Measurements from ENCODE around the gene TRPM5. TPM values are rescaled to one million over a fixed set of nuclear protein-coding genes. Genes with fewer than 3 reads are reported as not detected.
"Not testable (repeated sequence)": the region's sequence is repeated elsewhere in the genome, so short reads cannot be mapped to it uniquely, and the experiment has no call there.

TRPM5 gene, protein sequence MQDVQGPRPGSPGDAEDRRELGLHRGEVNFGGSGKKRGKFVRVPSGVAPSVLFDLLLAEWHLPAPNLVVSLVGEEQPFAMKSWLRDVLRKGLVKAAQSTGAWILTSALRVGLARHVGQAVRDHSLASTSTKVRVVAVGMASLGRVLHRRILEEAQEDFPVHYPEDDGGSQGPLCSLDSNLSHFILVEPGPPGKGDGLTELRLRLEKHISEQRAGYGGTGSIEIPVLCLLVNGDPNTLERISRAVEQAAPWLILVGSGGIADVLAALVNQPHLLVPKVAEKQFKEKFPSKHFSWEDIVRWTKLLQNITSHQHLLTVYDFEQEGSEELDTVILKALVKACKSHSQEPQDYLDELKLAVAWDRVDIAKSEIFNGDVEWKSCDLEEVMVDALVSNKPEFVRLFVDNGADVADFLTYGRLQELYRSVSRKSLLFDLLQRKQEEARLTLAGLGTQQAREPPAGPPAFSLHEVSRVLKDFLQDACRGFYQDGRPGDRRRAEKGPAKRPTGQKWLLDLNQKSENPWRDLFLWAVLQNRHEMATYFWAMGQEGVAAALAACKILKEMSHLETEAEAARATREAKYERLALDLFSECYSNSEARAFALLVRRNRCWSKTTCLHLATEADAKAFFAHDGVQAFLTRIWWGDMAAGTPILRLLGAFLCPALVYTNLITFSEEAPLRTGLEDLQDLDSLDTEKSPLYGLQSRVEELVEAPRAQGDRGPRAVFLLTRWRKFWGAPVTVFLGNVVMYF (N-terminal part only)
- under 1 TPM in 5 of 12 donors, not detected in 7; 0.03 to 0.08 (median 0.05) TPM for polyA plus RNA-seq (ENCODE audit: insufficient read length in 12 of 12)
- long read RNA-seq, donor 1 = 0 reads
- long read RNA-seq, donor 2 = 0 reads
- long read RNA-seq, donor 3 = 0 reads
- long read RNA-seq, donor 4 = 0 reads
- long read RNA-seq, donor 5 = 0 reads
- long read RNA-seq, donor 6 = 0 reads
- long read RNA-seq, donor 7 = 0 reads
- long read RNA-seq, donor 8 = 0 reads
- long read RNA-seq, donor 9 = 0 reads
- long read RNA-seq, donor 10 = 0 reads
- long read RNA-seq, donor 11 = 0 reads

DNA sequence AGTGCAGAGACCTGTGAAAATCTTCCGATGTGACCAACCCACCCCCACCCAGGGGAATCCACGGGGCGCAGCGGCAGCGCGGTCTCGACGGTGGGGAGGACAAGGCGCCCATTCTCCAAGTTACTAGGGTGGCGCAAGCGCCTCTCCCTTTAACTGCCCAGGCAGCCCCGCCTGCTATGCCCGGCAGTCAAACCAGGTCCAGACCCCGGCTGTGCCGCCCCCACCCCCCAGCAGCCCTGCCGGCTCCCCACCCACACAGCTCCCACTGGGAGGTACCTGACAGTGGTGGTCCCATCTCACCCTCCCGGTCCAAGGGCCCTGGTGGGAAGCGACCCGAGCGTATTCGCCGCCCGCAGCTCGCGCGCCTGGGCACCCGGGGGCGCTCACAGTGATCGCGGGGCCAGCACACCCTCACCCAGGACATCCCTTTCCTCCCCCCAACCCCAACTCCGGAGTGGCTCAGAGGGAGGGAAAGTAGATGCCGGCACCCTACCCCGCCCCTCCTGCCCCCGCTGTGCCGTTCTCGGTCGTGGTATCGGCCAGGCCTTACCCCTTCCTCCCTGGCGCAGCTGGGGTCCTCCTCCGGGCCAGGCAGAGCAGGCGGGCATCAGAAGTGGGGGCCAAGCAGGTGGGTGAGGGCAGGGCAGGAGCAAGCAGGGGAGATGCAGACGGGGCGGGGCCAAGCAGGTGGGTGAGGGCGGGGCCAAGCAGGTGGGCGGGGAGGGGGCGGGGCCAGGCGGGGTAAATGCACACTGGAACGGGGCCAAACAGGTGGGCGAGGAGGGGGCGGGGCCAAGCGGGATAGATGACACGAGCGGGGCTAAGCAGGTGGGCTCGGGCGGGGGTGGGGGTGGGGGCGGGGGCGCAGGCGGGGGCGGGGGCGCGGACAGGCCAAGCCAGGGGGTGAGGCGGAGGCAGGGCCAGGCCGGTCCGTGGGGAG, at the start of gene TRPM5:
Gene TRPM5, minus strand, starts transcription at position 634 of the 940 bp plus-strand sequence. CDS start 21,478 bp downstream, outside the sequence.
- DNase-seq = no peak

DNA sequence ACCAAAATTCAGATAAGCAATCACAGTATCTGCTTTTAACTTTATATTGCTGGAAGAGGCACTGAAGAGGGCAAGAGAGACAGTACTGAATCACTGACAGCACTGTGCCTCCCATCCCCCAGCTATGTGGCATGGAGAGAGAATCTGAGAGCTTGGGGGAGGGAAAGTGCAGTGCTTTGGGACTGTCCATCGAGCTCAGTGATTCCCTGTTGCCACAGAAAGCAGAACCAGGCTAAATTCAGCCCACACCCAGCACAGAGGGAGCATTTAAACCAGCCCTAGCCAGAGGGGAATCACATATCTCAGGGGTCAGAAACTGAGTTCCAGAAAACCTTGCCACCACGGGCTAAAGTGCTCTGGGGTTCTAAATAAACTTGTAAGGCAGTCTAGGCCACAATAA, 44.8 kb upstream of the TRPM5 start:
- no peak for DNase-seq

DNA sequence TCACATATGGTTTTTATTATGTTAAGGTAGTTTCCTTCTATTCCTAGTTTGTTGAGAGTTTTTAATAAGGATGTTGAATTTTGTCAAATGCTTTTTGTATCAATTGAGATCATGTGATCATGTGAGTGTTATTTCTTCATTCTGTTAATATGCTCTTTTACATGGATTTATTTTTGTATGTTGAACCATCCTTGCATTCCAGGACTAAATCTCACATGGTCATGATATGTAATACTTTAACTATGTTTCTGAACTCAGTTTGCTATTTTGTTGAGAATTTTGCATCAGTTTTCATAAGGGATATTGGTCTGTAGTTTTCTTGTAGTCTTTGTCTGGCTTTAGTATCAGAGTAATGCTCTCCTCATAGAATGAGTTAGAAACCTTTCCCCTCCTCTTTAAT, 43.7 kb upstream of the TRPM5 start:
- no peak for DNase-seq

DNA sequence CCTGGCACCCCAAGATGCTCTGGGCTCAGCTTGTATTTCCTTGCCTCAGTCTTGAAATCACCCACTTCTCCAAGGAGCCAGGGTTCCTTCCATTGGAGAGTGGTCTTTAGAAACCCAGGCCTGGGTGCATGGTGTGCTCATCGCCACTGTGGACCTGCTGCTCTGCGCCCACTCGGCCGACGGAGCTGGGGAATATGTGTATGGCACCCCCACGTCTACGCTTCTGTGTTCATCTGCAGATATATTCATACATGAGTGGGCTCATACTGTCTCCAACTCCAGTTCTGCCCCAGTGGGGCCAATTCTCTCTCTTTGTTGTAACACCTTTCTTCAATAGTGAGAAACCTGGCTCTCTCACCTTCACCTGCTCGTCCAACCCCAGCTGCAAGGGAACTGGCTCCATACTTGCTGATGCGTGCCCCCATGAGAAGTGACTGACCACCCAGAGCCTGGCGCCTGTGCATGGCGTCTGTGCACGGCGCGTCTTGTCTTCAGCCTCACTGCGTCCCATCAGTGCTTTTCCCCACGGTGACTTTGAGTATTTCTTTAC, 40.3 kb upstream of the TRPM5 start:
- DNase-seq = no peak

DNA sequence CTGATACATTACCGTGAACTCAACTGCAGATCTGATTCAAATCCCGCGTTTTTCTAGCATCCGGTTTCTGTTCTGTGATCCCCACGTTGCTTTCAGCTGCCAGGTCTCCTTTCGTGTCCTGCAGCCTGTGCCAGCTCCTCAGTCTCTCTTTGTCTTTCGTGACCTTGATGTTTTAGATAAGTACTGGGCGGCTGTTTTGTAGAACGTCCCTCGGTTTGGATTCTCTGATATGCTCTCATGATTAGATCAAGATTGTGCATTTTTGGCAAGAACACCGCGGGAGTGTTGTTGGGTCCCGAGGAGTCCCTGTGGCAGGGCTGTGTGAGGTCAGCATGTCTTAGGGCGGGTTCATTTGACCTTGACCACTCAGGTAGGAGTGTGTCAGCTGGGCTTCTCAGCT, 39.1 kb upstream of the TRPM5 start:
- no peak for DNase-seq

DNA sequence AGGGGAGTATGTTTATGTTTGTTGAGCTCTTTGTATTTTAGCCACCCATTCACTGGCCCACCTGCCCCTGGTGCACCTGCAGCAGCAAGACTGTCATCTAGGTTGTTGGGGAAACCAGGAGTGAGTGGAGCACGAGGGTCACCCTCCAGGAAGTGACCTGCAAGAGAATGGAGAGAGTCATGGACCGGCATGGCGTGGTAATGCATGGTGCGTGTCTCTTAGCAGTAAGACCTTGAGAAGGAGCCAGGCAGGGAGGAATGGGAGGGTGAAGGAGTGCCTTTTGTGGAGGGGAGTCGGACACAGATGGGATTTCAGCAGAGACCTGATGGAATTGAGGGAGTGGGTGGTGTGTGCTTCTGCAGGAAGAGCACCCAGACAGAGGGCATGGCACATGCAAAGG, 38.4 kb upstream of the TRPM5 start:
- no peak for DNase-seq

DNA sequence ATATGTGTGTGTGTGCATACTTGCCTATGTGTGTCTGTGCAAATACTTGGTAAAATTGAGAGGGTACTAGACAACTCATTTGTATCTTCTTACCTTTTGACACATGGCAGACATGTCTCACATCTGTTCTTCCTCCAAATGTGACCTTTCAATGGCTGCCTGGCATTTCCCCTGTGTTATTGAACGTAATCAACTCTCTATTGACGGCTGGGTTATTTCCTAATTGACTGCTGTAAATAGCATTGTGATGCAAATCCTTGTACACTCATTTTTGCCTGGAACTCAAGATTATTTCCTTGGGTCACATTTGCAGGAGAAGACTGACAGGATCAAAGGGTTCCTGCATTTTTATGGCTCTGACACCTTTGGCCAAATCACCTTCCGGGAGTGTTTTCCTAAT, 37.9 kb upstream of the TRPM5 start:
- no peak for DNase-seq

DNA sequence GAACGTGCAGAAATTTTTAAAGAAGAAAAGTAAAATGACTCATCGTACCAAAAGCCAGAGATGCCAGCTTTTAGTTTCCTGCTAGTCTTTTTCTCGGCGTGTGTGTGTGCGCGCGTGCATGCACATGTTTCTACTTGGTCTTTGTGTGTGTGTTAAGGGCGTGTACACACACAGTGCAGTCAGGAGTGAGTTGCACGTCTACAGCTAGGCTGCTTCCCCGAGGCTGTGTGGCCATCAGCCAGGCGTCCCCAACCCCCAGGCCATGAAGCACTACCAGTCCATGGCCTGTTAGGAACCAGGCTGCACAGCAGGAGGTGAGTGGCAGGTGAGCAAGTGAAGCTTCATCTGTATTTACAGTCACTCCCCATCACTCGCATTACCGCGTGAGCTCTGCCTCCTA, 36.9 kb upstream of the TRPM5 start:
- DNase-seq = no peak

DNA sequence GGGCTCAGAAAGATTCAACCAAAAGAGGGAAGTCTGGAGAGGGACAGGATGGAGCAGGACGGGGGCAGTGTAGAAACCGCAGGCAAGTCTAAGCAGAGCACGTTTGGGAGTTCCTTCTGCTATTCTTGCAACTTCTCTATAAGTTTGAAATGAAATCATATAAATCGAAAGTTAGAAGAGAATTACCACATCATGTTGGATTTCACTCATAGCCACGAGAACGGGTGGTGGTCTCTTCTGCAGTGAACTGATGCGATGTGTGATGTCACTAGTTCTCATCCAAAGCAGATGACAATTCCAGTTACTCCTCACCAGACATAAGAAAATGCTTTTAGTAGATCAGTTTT, 36.5 kb upstream of the TRPM5 start:
- DNase-seq = no peak

DNA sequence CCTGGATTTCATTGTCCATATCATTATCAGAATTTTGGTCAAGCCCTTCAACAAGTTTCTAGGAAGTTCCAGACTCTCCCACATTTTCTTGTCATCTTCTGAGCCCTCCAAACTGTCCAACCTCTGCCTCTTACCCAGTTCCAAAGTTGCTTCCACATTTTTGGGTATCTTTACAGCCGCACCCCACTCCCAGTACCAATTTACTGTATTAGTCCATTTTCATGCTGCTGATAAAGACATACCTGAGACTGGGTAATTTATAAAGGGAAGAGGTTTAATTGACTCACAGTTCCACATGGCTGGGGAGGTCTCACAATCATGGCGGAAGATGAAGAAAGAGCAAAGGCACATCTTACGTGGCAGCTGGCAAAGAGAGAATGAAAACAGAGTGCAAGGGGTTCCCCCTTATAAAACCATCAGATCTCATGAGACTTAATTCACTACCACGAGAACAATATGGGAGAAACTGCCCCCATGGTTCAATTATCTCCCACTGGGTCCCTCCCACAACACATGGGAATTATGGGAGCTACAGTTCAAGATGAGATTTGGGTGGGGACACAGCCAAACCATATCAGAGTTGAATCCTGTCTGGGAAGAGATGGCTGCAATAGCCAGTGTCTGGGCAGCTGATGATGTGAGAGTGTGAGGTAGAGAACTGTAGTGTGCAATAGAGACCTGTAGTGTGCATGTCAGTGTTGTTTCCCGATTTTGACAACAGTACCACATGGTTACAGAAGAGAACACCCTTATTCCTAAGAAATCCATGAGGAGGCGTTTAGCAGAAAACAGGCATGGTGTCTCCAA, 36.0 kb upstream of the TRPM5 start:
- DNase-seq = not testable (repeated sequence)

DNA sequence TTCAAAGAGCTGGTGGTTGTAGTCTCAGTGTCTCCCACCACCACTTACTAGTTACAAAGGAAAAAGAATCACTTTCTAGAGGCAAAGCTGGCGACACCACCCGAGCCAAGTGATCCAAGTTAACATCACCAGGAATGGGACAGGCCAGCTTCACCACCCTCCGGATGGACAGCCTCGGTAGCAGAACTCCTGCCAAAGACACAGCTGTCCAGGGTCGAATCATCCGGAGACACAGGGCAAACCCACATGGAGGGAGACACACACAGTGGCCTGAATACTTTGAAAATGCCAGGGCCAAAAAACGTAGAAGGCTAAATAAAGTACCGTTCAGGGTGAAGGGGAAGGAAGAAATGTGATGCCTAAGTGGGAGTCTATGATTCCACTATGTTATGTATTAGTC, 33.6 kb upstream of the TRPM5 start:
- no peak for DNase-seq

DNA sequence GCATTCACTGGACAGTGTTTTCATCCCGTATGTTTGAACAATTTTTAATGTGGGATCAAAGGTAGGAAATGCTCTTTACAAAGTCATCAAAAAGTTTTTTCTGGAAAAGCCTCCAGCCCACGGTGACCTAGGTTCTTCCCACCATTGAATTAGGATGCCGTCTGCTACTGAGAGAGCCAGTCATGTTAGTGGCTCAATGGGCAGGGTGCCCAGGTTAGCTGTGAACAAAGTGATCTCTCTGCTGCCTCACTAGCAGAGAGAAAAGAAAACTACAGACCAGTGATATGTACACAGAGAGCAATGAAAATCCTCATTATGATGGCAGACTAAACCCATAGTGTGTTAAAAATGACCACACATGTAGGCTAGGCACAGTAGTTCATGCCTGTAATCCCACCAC, 32.9 kb upstream of the TRPM5 start:
- no peak for DNase-seq

DNA sequence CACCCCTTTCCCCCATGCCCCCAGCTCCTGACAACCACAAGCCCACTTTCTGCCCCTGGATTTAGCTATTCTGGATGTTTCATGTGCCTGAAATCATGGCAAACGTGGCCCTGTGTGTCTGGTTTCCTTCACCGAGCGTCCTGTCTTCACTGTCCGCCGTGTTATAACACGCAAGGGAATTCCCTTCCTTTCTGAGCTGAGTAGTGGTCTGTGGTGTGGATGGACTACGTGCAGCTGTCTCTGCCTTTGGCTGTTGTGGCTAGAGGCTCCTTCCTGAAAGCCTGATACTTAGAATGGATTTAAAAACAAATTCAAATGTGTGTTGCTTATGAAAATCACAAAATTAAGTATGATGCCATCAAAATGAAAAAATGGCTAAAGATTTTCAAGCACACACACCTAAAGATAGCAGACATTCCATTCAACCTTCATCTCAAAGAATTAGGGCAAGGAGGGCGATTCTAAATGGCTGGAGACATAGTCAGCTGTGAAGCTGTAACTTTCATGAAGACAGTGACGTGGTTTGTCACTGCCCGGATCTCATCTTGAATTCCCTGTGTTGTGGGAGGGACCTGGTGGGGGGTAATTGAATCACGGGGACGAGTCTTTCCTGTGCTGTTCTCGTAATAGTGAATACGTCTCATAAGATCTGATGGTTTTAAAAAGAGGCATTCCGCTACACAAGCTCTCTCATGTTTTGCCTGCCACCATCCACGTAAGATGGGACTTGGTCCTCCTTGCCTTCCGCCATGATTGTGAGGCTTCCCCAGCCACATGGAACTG, 31.0 kb upstream of the TRPM5 start:
- no peak for DNase-seq

DNA sequence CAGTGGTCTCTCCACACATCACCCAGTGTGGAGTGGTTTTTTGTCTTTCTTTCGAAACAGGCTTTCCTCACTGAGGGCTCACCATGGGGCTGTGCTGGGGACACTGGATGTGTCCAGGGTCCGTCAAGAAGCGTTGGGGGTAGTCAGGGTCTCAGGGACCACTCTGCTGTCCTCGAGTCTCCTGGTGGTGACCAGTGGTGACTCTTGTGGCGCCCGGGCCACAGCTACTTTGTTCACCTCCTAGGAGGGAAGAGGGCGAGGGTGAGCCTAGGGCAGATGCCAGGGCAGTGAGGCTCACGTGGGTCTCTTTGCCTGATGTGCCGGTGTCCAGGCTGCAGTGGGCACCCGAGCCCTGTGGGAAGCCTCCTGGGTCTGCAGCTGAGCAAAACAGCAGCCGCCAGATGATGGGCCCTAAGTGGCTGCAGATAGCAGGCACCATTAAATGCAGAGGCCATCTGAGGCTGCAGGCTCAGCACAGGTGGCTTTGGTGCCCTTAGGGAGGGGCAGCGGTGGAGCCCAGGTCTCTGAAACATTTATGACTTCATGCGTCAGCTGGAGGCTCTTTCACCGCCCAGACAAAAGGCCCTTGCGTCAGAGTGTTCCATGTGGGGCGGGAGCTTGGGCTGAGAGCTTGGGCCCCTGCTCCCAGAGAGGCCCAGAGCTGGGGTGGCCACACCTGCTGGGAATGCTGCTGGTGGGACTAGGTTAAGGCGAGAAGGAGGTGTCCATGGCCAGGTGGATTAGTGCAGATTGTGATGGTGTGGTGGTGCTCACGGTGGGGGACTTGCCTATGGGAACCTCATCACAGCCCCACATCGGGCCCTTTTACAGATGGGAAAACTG, 30.0 kb upstream of the TRPM5 start:
- DNase-seq = no peak

DNA sequence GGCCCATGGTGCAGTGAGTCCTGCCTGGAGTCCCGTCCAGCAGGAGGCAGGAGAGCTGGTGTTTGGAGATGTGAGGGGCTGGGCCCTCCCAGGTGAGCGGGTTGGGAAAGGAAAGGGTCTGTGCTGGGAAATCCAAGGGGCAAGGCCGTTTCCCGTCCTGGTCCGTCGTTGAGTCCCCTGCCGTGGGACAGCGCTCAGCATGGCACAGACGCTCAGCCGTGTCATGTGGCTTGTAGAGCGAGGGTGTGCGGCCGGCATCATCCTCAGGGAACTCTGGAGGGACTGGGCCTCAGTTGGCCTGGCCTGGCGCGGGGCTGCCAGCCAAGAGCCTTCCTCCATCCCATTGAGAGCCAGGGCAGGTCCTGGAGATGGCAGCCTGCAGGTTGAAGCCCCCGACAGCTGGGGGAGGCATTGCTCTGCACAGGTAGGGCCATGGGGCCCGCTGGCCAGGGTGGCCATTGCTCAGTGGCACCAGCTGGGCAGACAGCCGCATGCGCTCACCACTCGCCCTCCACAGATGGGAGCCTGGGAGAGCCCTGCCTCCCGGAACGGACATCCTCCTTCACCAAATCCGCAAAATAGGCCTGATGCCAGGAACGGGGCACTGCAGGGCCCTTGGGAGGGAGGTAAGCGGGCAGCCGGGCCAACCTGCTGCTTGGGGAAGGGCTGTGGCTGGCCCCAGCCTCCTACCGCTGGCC, 29.2 kb upstream of the TRPM5 start:
- no peak for DNase-seq

DNA sequence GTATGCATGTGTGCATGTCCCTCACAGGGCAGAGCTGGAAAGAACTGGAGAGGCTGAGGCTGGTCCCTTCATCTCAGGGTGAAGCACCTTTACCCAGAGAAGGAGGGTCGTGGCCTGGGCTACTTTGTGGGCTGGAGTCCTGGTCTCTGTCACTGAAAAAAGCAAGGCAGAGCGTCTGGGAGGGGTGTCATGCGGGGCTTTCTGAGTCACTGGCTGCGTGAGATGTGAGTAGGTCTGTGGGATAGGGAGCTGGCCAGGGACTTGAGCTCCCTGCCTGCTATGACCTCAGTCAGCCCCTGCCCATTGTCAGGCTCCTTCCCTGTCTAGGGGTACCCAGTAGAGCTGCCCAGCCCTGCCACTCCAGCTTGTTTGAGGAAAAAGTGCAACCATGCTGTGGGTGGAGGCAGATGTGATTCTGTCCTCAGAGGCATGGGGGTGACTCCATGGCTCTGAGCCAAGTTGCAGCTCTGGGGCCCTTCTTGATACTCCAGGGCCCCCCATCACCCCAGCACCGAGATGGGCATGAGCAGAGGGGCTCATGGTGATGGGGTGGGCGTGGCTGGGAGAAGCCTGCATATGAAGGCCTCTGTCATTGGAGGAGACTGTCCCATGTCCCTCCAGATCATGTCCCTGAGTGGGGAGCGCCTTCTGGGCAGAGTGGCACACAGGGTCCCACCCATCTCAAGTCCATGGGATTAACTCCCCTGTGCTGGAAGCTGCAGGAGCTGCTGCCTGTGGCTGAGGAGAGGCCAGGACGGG, 28.3 kb upstream of the TRPM5 start:
- no peak for DNase-seq

DNA sequence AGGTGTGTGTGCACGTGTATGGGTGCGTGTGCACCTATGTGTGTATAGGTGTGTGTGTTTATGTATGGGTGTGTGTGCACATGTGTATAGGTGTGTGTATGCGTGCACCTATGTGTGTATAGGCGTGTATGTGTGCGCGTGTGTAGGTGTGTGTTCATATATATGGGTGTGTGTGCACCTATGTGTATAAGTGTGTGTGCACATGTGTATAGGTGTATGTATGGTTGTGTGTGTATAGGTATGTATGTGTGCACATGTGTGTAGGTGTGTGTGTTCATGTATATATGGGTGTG, 27.4 kb upstream of the TRPM5 start:
- no peak for DNase-seq

Measured in muscle of arm (tissue), 14 donors.